DND-41 (cell line): ENCODE measurements around the gene CDK7.

ENCODE experiments used
- ATAC-seq: fragments of 200-7000 bp; cut with Tn5 transposase; 3 replicates; pipeline ENCODE4 v1.9.1; 2021; ENCODE audit warnings: low read depth; ENCODE audit not compliant: insufficient read depth
- DNase-seq: peaks from one replicate; pipeline ENCODE4 v3.0.0-alpha.2; 2020
- H2AFZ ChIP-seq: 2 replicates; pipeline ENCODE4 v1.6.0; 2012; ENCODE audit warnings: low read depth, low read length
- H3K27ac ChIP-seq: 2 replicates; pipeline ENCODE4 v1.5.1; 2012; ENCODE audit warnings: low read length, inconsistent platforms
- H3K27me3 ChIP-seq: fragments of 200-600 bp; sonication (generic); 2 replicates; pipeline ENCODE4 v1.6.0; 2012; ENCODE audit warnings: low read length, mild to moderate bottlenecking, inconsistent platforms; ENCODE audit not compliant: insufficient read depth, poor library complexity
- H3K36me3 ChIP-seq: 2 replicates; pipeline ENCODE4 v1.5.1; 2012; ENCODE audit warnings: low read length, inconsistent platforms; ENCODE audit not compliant: insufficient read depth
- H3K4me1 ChIP-seq: 2 replicates; pipeline ENCODE4 v1.5.1; 2012; ENCODE audit warnings: mild to moderate bottlenecking, low read length; ENCODE audit not compliant: insufficient read depth
- H3K4me2 ChIP-seq: 2 replicates; pipeline ENCODE4 v1.6.0; 2012; ENCODE audit warnings: mild to moderate bottlenecking, moderate library complexity, low read length, inconsistent platforms; ENCODE audit not compliant: insufficient read depth
- H3K4me3 ChIP-seq, 2 experiments: fragments of 200-600 bp in 1 of 2; shearing (Covaris generic) in 1 of 2; 2 replicates each; pipeline ENCODE4 v1.5.1; 2012 to 2016; ENCODE audit warnings: inconsistent platforms in 2 of 2, low read length in 2 of 2, mild to moderate bottlenecking in 2 of 2, low read depth in 1 of 2, moderate library complexity in 1 of 2
- H3K79me2 ChIP-seq: 2 replicates; pipeline ENCODE4 v1.6.0; 2012; ENCODE audit warnings: low read length, inconsistent platforms; ENCODE audit not compliant: insufficient read depth
- H3K9ac ChIP-seq: 2 replicates; pipeline ENCODE4 v1.6.0; 2012; ENCODE audit warnings: low read depth, mild to moderate bottlenecking, inconsistent platforms, low read length, moderate library complexity
- H3K9me3 ChIP-seq: 2 replicates; pipeline ENCODE4 v1.5.1; 2012; ENCODE audit warnings: low read length, moderate library complexity, mild to moderate bottlenecking, inconsistent platforms; ENCODE audit not compliant: insufficient read depth, severe bottlenecking
- H4K20me1 ChIP-seq: 2 replicates; pipeline ENCODE4 v1.6.0; 2012; ENCODE audit warnings: low read length; ENCODE audit not compliant: insufficient read depth
- EZH2 ChIP-seq: IDR thresholded peaks from 3 replicates; pipeline ENCODE4 v1.6.1; 2012; ENCODE audit warnings: borderline replicate concordance, low read depth, mild to moderate bottlenecking, moderate library complexity, low read length, inconsistent platforms; ENCODE audit not compliant: severe bottlenecking
- TF ChIP-seq, protein P1 (sequence below): IDR thresholded peaks from 2 replicates; pipeline ENCODE4 v1.5.1; 2012; ENCODE audit warnings: borderline replicate concordance, low read length, moderate library complexity, mild to moderate bottlenecking; ENCODE audit not compliant: poor library complexity, severe bottlenecking; ENCODE audit errors: extremely low read depth

Gene CDK7

DNA sequence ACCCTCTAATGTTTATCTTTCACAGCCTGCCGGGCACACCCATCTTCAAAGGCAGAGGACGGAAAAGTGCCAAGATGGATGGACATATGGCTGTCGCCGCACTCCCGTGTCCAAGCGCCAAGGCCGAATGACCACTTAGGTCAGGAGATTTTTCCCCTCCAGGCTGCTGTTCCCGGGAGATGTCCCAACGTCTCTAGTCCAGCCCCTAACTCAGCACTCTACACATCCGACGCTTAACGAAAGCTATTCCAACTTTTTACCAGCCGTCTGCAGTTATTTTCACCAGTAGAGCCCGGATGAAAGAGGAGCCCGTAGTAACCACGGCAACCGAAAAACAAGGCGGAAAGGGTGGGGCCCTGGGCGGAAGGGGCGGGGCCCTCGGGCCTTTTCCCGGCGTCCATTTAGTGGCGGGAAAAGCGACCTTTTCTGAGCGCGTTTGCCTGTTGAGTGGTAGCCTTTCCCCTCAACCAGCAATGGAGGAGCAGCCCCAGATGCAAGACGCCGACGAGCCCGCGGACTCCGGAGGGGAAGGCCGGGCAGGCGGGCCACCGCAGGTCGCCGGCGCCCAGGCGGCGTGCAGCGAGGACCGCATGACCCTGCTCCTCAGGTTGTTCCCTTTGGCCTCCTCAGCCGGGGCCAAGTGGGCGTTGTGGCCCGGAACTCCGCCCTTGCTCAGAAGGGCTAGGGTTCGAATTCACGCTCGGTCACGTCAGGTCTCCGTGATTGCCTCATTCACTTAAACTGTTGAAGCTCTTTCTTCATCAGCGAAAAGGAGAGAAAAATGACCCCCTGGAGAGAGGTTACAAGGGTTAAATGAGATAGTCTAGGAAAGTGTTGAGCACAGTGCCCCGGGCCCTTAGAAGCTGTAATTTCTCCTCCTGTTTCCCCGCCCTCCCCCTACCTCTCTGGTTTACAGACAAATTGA is 45.3 kb upstream of the CDK7 start, which contains the start of gene CENPH:
Gene CENPH (plus strand): TSS at position 422 of the 925 bp plus-strand sequence. CDS start 52 bp downstream, at position 474.
- Histone ChIP-seq H3K27ac (peak within 1 kb of the TSS; percentile 89), H4K20me1 (no peaks in the 10 kb centered on the region), H3K36me3 (peaks cover 29% of the 10 kb centered on the region), H3K9me3 (no peaks in the 10 kb centered on the region), H3K9ac (peak within 1 kb of the TSS; percentile 77), H3K4me2 (peak within 1 kb of the TSS; percentile 91), H3K4me1 (peaks cover 28% of the 10 kb centered on the region), H3K4me3 (peak within 1 kb of the TSS; percentile 48 to 88), H3K27me3 (no peaks in the 10 kb centered on the region), H3K79me2 (peaks cover 26% of the 10 kb centered on the region), H2AFZ (peak within 1 kb of the TSS; percentile 89)
- TF ChIP-seq, protein P1, sequence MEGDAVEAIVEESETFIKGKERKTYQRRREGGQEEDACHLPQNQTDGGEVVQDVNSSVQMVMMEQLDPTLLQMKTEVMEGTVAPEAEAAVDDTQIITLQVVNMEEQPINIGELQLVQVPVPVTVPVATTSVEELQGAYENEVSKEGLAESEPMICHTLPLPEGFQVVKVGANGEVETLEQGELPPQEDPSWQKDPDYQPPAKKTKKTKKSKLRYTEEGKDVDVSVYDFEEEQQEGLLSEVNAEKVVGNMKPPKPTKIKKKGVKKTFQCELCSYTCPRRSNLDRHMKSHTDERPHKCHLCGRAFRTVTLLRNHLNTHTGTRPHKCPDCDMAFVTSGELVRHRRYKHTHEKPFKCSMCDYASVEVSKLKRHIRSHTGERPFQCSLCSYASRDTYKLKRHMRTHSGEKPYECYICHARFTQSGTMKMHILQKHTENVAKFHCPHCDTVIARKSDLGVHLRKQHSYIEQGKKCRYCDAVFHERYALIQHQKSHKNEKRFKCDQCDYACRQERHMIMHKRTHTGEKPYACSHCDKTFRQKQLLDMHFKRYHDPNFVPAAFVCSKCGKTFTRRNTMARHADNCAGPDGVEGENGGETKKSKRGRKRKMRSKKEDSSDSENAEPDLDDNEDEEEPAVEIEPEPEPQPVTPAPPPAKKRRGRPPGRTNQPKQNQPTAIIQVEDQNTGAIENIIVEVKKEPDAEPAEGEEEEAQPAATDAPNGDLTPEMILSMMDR: no peak
- no peak for TF ChIP-seq EZH2
- peak; percentile 94 for DNase-seq
- peak; percentile 89 for ATAC-seq

DNA sequence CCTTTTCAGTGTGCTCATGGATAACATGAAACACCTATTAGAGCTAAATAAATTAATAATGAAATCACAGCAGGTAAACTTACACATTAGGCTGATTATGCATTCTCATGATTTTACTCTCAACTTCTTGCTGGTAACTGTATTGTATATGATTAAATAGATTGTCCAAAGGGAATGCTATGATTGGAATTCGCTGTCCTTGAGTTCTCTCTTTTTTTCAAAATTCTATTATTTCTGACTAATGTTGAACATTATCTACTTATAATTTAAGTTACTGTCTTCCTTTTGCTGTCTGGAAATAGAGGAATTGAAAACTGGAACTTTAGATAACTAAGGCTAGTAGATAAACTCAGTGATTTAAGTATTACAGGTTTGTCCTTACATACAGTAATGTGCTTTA is 32.2 kb upstream of the CDK7 start:
- no peaks in the 10 kb centered on the region for H3K27me3 ChIP-seq
- DNase-seq (no peak), ATAC-seq (no peak)
- no peak overlapping the region for H3K4me3 ChIP-seq
- H3K4me2 ChIP-seq: no peak overlapping the region
- H4K20me1 ChIP-seq: no peaks in the 10 kb centered on the region
- H3K9ac ChIP-seq: no peak overlapping the region
- no peaks in the 10 kb centered on the region for H3K9me3 ChIP-seq
- no peaks in the 10 kb centered on the region for H3K79me2 ChIP-seq
- peaks cover 66% of the 10 kb centered on the region for H3K36me3 ChIP-seq
- no peak overlapping the region for H3K27ac ChIP-seq
- no peaks in the 10 kb centered on the region for H3K4me1 ChIP-seq
- no peak overlapping the region for H2AFZ ChIP-seq
- no peak for TF ChIP-seq EZH2
- TF ChIP-seq, protein P1: no peak

DNA sequence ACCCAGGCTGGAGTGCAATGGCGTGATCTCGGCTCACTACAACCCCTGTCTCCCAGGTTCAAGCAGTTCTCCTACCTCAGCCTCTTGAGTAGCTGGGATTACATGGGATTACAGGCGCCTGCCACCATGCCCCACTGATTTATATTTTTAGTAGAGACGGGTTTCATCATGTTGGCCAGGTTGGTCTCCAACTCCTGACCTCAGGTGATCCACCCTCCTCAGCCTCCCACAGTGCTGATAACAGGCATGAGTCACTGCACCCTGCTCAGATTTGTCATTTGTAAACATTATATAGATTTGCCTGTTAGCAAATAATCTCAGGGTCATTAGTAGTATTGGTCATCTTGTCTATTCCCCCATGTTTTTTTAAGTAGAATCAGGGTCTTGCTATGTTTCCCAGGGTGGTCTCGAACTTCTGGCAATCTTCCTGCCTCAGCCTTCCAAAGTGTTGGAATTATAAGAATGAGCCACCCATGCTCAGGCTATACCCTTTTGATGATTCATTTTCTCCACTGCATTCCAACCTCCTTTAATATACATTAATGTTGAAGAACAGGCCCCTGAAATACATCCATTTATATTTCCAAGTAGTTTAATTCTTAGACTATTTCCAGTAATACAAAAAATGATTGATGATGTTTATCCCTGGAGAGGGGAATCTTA is 28.0 kb upstream of the CDK7 start:
- Histone ChIP-seq H3K27me3 (no peaks in the 10 kb centered on the region), H3K9ac (no peak overlapping the region), H3K4me2 (no peak overlapping the region), H3K36me3 (peaks cover 65% of the 10 kb centered on the region), H3K9me3 (no peaks in the 10 kb centered on the region), H3K27ac (no peak overlapping the region), H3K4me3 (no peak overlapping the region), H2AFZ (no peak overlapping the region), H3K79me2 (no peaks in the 10 kb centered on the region), H4K20me1 (no peaks in the 10 kb centered on the region), H3K4me1 (no peaks in the 10 kb centered on the region)
- ATAC-seq: no peak
- DNase-seq: no peak
- no peak for TF ChIP-seq EZH2
- TF ChIP-seq, protein P1: no peak
